NCI-H2171 (cell line): ENCODE results near the gene PLPPR2.
"Not testable (repeated sequence)": the region's sequence is repeated elsewhere in the genome, so short reads cannot be mapped to it uniquely, and the experiment has no call there.

ENCODE experiments used
- DNase-seq: peaks from one replicate; lab custom pipeline; 2025; lab: John Stamatoyannopoulos, UW

Gene PLPPR2

GRCh38 chr19:11339254-11340098 lies 15.8 kb upstream of the PLPPR2 start, which contains the start of gene RAB3D:
Gene RAB3D (minus strand): TSS chr19:11339657. CDS start chr19:11337399, 2,258 bp downstream.
- DNase-seq = peak; percentile 92

DNA sequence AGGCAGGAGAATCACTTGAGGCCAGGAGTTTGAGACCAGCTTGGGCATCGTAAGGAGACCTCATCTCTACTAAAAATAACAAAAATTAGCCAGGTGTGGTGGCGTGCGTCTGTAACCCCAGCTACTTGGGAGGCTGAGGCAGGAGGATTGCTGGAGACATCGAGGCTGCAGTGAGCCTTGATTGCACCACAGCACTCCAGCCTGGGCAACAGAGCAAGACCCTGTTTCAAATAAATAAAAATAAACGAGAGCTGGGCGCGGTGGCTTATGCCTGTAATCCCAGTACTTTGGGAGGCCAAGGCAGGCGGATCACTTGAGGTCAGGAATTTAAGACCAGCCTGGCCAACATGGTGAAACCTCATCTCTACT lies 15.1 kb upstream of the PLPPR2 start:
- DNase-seq = not testable (repeated sequence)

- DNase-seq = no peak
Measured at GRCh38 chr19:11342429-11342828, 12.8 kb upstream of the PLPPR2 start.

DNA sequence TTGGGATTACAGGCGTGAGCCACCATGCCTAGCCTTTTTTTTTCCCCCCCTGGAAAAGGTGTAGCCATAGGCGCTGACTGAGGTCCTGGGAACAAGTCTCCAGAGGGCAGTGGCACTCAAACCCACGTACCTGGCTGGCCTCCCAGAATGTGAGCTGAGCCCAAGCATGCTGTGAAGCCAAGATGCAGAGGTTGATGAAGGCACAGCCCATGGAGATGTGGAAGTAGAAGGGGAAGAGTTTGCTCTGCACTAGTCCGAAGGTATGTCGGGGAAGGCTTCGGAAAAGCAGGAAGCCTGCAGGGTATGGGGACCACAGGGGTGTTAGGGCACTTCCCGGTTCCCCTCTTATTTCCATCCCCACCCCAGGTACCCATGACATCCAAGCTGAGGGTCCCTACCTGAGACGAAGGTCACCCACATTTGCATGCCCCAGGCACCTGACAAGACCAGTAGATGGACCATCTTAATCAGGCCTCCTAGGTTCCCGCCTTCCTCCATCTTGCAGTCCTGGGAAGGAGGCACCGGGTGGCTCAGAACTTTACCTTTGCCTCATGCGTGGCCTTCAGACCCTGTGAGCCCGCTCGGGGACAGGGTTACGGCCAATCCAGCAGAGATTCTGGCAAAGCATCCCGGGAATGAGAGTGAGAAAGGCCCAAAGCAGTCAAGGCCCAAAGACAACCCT lies 10.0 kb upstream of the PLPPR2 start:
- DNase-seq = no peak

DNA sequence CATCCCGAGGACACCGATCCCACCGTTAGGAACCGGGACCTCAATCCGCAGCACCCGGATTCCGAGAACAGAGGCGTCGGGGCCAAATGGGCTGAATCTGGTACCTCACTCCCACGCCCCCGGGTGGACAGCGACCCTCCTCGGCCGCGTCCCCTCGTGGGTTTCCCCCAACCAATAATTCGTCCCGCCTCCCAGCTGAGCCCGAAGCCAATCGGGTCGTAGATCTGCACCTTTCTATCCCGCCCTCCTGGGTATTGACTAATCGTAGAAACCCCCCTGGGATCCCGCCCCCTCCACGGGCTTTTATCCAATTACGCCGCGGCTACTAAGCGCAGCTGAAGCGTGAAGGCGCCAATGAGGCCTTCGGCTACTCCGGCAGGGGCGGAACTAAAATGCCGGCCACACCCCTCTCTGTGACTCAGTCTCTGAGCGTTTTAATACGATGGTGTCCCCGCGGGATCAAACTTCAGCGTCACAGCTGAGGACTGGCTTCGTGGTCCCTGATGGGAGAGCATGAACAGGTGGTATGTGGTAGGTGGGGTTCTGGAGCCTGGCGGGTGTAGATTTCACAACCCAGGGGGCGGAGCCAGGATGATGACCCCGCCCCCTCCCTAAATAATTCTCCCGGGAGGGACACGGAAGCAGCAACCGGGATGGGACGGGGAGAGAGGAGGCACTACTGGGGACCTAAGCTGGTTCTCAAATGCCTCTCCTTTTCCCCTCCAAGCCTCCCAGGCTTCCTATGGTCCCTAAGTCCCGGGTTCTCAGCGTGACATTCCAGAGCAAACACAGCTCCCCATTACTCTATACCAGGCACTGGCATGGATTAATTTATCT lies 8.9 kb upstream of the PLPPR2 start, which contains the start of the genes CCDC159 and TMEM205:
Gene CCDC159, plus strand, starts transcription at position 416 of the 837 bp plus-strand sequence. Its CDS starts 88 bp downstream, at position 504.
Gene TMEM205, minus strand, starts transcription at position 165 of the 837 bp plus-strand sequence. CDS start 649 bp downstream, outside the sequence.
- peak; percentile 99 for DNase-seq

DNA sequence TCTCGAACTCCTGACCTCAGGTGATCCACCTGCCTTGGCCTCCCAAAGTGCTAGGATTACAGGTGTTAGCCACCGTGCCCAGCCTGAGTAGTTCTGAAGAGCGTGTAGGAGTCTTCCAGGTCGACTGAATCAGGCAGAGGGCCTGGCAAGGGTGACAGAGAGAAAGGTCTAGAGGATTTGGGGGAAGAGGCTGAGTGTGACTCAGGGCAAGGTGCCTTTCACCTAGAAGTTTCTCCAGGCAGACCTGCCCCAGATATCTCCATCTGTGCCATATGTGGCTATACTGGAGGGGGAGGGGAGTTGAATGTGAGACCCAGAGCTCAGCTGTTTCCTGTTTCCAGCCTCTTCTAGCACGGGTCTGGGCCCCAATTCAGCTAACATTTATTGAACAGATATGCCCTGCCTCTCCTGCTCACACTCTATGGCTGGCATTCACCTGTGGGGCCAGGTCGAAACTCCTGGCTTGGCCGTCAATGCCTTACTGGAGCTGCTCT lies 7.6 kb upstream of the PLPPR2 start:
- peak; percentile 31 for DNase-seq

DNA sequence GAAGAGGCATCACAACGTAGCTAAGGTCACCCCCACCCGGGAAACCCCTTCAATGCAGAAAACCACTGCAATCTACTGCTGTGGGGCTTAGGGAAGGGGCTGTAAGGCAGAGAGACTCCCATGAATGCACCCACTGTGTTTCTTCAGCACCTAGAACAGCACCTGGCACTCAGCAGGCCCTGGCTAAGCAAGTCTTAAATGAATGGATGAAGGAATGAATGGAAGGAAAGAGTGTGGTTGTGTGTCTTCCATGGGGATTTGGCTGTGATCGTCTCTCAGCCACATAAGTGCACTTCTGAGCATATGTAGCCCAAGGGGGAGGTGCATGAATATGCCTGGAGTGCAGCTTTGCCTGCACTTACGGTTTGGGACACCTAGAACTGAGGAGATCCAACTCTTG lies 6.1 kb upstream of the PLPPR2 start:
- DNase-seq = no peak

DNA sequence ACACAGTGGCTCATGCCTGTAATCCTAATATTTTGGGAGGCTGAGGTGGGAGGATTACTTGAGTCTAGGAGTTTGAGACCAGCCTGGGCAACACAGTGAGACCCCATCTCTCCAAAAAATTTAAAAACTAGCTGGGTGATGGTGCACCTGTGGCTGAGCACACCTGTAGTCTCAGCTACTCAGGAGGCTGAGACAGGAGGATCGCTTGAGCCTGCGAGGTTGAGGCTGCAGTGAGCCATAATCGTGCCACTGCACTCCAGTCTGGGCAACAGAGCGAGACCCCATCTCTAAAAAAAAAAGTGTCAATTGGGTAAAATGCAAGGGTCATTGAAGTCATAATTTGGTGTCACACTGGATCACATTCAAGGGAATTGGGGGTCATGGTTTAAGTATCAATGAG lies 1.1 kb upstream of the PLPPR2 start:
- DNase-seq = not testable (repeated sequence)

DNA sequence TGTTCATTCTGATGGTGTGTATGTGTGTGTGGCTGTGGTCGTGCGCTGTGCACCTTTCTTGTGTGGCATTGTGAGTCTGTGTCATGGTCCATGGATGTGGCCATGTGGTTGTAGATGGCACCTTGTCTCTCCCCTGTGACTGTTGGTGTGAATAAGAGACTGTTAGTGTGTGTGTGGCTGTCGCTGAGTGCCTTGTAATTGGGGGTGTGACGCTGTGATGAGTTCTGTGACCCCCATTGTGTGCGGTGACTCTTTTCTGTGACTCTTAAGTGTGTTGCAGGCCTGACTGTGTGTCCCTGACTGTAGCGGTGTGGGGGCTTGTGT lies 804 bp downstream of the PLPPR2 start:
- no peak for DNase-seq

GRCh38 chr19:11356676-11357550 lies 1.7 kb downstream of the PLPPR2 start:
- no peak for DNase-seq

GRCh38 chr19:11359421-11359820 lies 4.2 kb downstream of the PLPPR2 start:
- no peak for DNase-seq

DNA sequence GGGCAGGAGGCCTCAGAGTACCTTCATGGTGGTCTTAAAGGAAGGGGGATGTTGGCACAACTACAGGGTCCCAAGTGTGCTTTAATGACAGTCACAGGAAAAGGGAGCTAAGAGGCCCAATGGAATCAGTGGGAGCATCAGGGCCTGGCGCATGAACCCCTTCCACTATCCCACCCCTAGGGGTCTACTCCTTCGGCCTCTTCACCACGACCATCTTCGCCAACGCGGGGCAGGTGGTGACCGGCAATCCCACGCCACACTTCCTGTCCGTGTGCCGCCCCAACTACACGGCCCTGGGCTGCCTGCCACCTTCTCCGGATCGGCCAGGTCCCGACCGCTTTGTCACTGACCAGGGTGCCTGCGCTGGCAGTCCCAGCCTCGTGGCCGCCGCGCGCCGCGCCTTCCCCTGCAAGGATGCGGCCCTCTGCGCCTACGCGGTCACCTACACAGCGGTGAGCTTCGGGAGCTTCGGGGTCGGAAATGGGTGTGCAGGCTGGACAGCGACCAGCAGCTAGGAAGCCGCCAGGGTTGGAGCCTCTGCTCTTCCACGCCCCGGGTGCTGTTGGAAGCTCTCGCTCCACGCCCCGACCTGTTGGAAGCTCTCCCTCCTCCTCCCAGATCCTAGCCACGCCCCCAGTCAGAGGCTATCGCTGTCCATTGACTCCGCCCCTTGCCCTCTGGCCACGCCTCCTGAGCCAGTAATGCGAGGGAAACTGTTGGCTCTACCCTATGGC lies 6.0 kb downstream of the PLPPR2 start:
- no peak for DNase-seq

DNA sequence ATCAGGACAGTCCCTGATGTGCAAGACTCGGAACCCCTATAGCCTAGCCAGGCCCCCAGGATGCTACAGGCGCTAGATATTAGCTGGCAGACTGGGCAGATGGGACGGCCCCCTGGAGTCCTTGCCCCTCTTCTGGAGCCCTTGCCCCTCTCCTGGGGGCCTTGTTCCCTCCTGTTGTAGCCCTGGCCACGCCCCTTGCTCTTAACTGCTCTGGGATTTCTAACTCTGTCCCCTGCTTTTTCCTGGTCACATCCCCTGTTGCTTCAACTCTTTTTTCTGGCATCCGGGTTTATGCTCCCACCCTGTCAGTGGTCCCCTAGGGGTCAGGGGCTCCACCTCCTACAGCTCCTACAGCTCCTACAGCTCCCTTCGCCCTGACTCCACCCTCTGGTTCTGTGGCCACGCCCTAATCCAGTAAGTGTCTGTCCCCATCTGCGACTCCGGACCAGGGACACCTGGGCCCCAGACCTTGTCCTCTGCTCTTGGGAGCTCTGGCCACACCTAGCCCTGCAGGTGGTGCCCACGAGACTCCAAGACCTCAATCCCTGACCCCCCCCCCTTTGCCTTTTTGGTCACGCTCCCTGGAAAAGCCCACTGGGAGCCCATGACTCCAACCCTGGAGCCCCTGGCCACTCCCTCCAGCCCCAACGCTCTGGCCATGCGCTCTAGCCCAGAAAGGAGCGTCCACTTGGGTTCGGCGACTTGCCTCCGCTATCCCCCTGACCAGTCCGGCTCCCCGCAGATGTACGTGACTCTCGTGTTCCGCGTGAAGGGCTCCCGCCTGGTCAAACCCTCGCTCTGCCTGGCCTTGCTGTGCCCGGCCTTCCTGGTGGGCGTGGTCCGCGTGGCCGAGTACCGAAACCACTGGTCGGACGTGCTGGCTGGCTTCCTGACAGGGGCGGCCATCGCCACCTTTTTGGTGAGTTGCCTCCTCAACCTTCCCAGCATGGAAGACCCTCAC lies 6.8 kb downstream of the PLPPR2 start:
- no peak for DNase-seq

DNA sequence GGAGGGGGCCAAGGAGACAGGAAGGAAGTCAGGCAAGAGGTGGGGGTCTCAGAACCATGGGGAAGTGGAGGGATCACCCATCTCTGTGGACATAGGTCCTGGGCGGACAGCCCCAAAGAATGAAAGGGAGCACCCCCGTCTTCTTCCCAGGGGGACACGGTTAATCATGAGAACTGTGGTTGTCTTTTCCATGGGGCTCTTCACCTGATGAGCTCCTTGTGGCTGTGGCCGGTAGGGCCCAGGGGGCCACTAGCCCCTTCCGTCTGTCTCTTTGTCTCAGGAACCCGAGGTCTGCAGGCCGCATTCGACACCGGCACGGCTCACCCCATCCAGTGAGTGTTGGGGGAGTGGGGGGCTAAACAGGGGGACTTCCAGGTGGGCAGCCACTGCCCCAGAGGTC lies 8.6 kb downstream of the PLPPR2 start:
- DNase-seq = no peak

DNA sequence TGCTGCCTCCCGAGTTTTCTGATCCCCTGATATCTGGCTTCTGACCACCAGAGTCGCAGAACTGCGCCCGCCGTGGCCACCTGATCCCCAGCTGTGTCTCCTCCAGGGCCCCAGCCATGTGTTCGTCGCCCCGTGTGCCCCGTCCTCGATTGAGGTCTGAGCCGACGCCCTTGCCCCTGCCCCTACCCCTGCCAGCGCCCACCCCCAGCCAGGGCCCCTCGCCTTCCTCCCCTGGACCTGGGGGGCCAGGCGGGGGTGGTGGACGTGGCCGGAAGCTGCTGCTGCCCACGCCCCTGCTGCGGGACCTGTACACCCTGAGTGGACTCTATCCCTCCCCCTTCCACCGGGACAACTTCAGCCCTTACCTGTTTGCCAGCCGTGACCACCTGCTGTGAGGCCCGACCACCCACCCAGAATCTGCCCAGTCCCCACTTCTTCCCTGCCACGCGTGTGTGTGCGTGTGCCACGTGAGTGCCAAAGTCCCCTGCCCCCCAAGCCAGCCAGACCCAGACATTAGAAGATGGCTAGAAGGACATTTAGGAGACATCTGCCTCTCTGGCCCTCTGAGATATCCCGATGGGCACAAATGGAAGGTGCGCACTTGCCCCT lies 9.2 kb downstream of the PLPPR2 start:
- no peak for DNase-seq

DNA sequence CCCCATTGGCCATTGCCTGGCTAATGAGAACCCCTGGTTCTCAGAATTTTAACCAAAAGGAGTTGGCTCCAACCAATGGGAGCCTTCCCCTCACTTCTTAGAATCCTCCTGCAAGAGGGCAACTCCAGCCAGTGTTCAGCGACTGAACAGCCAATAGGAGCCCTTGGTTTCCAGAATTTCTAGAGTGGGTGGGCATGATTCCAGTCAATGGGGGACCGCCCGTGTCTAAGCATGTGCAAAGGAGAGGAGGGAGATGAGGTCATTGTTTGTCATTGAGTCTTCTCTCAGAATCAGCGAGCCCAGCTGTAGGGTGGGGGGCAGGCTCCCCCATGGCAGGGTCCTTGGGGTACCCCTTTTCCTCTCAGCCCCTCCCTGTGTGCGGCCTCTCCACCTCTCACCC lies 9.7 kb downstream of the PLPPR2 start:
- no peak for DNase-seq

GRCh38 chr19:11365557-11366117 lies 10.4 kb downstream of the PLPPR2 start:
- no peak for DNase-seq

- DNase-seq = no peak
Measured at GRCh38 chr19:11367528-11367927, 12.3 kb downstream of the PLPPR2 start.

- DNase-seq = no peak
Measured at GRCh38 chr19:11370744-11371143, 15.5 kb downstream of the PLPPR2 start.
